Body of pancreas (tissue), 4 donors: ENCODE measurements around the gene KCND2.

Experiments used
- CTCF ChIP-seq, 7 experiments: fragments of 450-650 bp in 4 of 7; fragments of 200-600 bp in 3 of 7; sonication (generic) in 3 of 7; IDR thresholded peaks; one replicate each; pipeline ENCODE4 v1.5.1; 2016 to 2019; ENCODE audit warnings: antibody characterized with exemption in 7 of 7
- POLR2A ChIP-seq, 3 donors: fragments of 450-650 bp; IDR thresholded peaks; one replicate each; pipeline ENCODE4 v1.6.1; 2016; ENCODE audit warnings: antibody characterized with exemption in 3 of 3, mild to moderate bottlenecking in 2 of 3

- TF ChIP-seq CTCF (IDR thresholded peaks at IDR 0.05): no peak
- TF ChIP-seq POLR2A (IDR thresholded peaks at IDR 0.05): no peak
Measured at GRCh38 chr7:120733835-120734234, 460.9 kb downstream of the KCND2 start.
